OCI-LY1 (cell line): ENCODE measurements around the gene SMAD4.
"Not testable (repeated sequence)": the region's sequence is repeated elsewhere in the genome, so short reads cannot be mapped to it uniquely, and the experiment has no call there.

ENCODE experiments used
- H2AFZ ChIP-seq: fragments of 200-600 bp; sonication (generic), shearing (Covaris generic); 2 replicates; pipeline ENCODE4 v1.6.0; 2014; ENCODE audit warnings: antibody characterized with exemption, mild to moderate bottlenecking, low read length
- H3F3A ChIP-seq: fragments of 200-600 bp; sonication (generic), shearing (Covaris generic); 2 replicates; pipeline ENCODE4 v1.6.0; 2014; ENCODE audit warnings: mild to moderate bottlenecking, antibody characterized with exemption, low read length, moderate library complexity; ENCODE audit not compliant: insufficient read depth
- H3K27ac ChIP-seq: fragments of 200-600 bp; sonication (generic); 2 replicates; pipeline ENCODE4 v1.5.1; 2014; ENCODE audit warnings: low read length, mixed run types, mild to moderate bottlenecking, low read depth; ENCODE audit not compliant: poor library complexity, severe bottlenecking
- H3K27me3 ChIP-seq: fragments of 200-600 bp; sonication (generic); 2 replicates; pipeline ENCODE4 v1.6.0; 2014; ENCODE audit warnings: antibody characterized with exemption, mild to moderate bottlenecking, low read length, moderate library complexity; ENCODE audit not compliant: insufficient read depth
- H3K36me3 ChIP-seq: fragments of 200-600 bp; sonication (generic); 2 replicates; pipeline ENCODE4 v1.6.1; 2014; ENCODE audit warnings: mild to moderate bottlenecking, antibody characterized with exemption, low read length, moderate library complexity, mixed read lengths; ENCODE audit not compliant: insufficient read depth
- H3K4me1 ChIP-seq: fragments of 200-600 bp; sonication (generic); 2 replicates; pipeline ENCODE4 v1.5.1; 2014; ENCODE audit warnings: mild to moderate bottlenecking, low read length, moderate library complexity; ENCODE audit not compliant: insufficient read depth, severe bottlenecking
- H3K4me2 ChIP-seq: fragments of 200-600 bp; sonication (generic), shearing (Covaris generic); 2 replicates; pipeline ENCODE4 v1.6.1; 2014; ENCODE audit warnings: low read length
- H3K4me3 ChIP-seq: fragments of 200-600 bp; sonication (generic); 2 replicates; pipeline ENCODE4 v1.5.1; 2014; ENCODE audit warnings: low read length, low read depth, mild to moderate bottlenecking, mixed read lengths; ENCODE audit not compliant: poor library complexity, severe bottlenecking
- H3K79me2 ChIP-seq: fragments of 200-600 bp; shearing (Covaris generic); 2 replicates; pipeline ENCODE4 v1.6.1; 2016; ENCODE audit warnings: mixed run types, low read length, mixed read lengths; ENCODE audit not compliant: insufficient read depth
- H3K9ac ChIP-seq: fragments of 200-600 bp; sonication (generic), shearing (Covaris generic); 2 replicates; pipeline ENCODE4 v1.6.1; 2014; ENCODE audit warnings: mild to moderate bottlenecking, low read length, mixed read lengths
- H3K9me2 ChIP-seq: fragments of 200-600 bp; sonication (generic), shearing (Covaris generic); 2 replicates; pipeline ENCODE4 v1.6.1; 2014; ENCODE audit warnings: low read depth, mild to moderate bottlenecking, low read length, mixed read lengths
- H3K9me3 ChIP-seq: fragments of 200-600 bp; shearing (Covaris generic); 2 replicates; pipeline ENCODE4 v1.6.1; 2014; ENCODE audit warnings: low read length, mixed read lengths
- H4K20me1 ChIP-seq: fragments of 200-600 bp; sonication (generic), shearing (Covaris generic); 2 replicates; pipeline ENCODE4 v1.6.0; 2016; ENCODE audit warnings: mild to moderate bottlenecking, low read length; ENCODE audit not compliant: insufficient read depth
- CTCF ChIP-seq: fragments of 200-600 bp; sonication (generic), shearing (Covaris generic); IDR thresholded peaks from 2 replicates; pipeline ENCODE4 v1.5.1; 2017; ENCODE audit warnings: mild to moderate bottlenecking, antibody characterized with exemption, low read length, moderate library complexity, mixed read lengths
- EZH2 ChIP-seq: fragments of 200-600 bp; sonication (generic), shearing (Covaris generic); IDR thresholded peaks from 2 replicates; pipeline ENCODE4 v1.8.0; 2017; ENCODE audit warnings: borderline replicate concordance, mixed run types, mild to moderate bottlenecking, antibody characterized with exemption, low read length, moderate library complexity, mixed read lengths

The SMAD4 gene

GRCh38 chr18:50992351-50992762 lies 37.7 kb upstream of the SMAD4 start:
- no peak overlapping the region for H3K27ac ChIP-seq
- no peak overlapping the region for H3K4me3 ChIP-seq
- no peak overlapping the region for H2AFZ ChIP-seq
- no peaks in the 10 kb centered on the region for H3K9me2 ChIP-seq
- no peak for TF ChIP-seq CTCF
- no peak for TF ChIP-seq EZH2
- H3K4me1 ChIP-seq: no peaks in the 10 kb centered on the region
- H3K79me2 ChIP-seq: no peaks in the 10 kb centered on the region
- H3F3A ChIP-seq: no peaks in the 10 kb centered on the region
- no peak overlapping the region for H3K9ac ChIP-seq
- no peaks in the 10 kb centered on the region for H4K20me1 ChIP-seq
- H3K36me3 ChIP-seq: no peaks in the 10 kb centered on the region; the same call in 1 of the 2 replicates
- H3K27me3 ChIP-seq: no peaks in the 10 kb centered on the region
- H3K9me3 ChIP-seq: no peaks in the 10 kb centered on the region
- no peak overlapping the region for H3K4me2 ChIP-seq

- Histone ChIP-seq H3K79me2 (no peaks in the 10 kb centered on the region), H3K4me3 (no peak overlapping the region), H3K27ac (no peak overlapping the region), H3K9me3 (no peaks in the 10 kb centered on the region), H3K27me3 (no peaks in the 10 kb centered on the region), H2AFZ (no peak overlapping the region), H3K9ac (no peak overlapping the region), H3K36me3 (no peaks in the 10 kb centered on the region), H4K20me1 (no peaks in the 10 kb centered on the region), H3F3A (no peaks in the 10 kb centered on the region), H3K4me2 (no peak overlapping the region), H3K9me2 (no peaks in the 10 kb centered on the region), H3K4me1 (no peaks in the 10 kb centered on the region)
- TF ChIP-seq EZH2: no peak
- no peak for TF ChIP-seq CTCF
Measured at GRCh38 chr18:50994031-50994430, 36.0 kb upstream of the SMAD4 start.

GRCh38 chr18:51003174-51003573 lies 26.8 kb upstream of the SMAD4 start:
- not testable (repeated sequence) for H3K9me3 ChIP-seq, H3K27ac ChIP-seq, H3K4me3 ChIP-seq, H3K79me2 ChIP-seq, H3F3A ChIP-seq, H4K20me1 ChIP-seq, H3K9ac ChIP-seq, H3K9me2 ChIP-seq, H3K4me1 ChIP-seq, H3K36me3 ChIP-seq, H2AFZ ChIP-seq, H3K27me3 ChIP-seq, H3K4me2 ChIP-seq

- no peaks in the 10 kb centered on the region for H3K79me2 ChIP-seq
- H3K4me2 ChIP-seq: no peak overlapping the region
- no peaks in the 10 kb centered on the region for H3K27me3 ChIP-seq
- TF ChIP-seq CTCF: no peak
- TF ChIP-seq EZH2: no peak
- no peaks in the 10 kb centered on the region for H3K9me2 ChIP-seq
- H3K9me3 ChIP-seq: no peaks in the 10 kb centered on the region
- H4K20me1 ChIP-seq: no peaks in the 10 kb centered on the region
- no peaks in the 10 kb centered on the region for H3K36me3 ChIP-seq
- H3K4me3 ChIP-seq: no peak overlapping the region
- H3K4me1 ChIP-seq: no peaks in the 10 kb centered on the region
- H3F3A ChIP-seq: no peaks in the 10 kb centered on the region
- H3K27ac ChIP-seq: no peak overlapping the region
- no peak overlapping the region for H3K9ac ChIP-seq
- no peak overlapping the region for H2AFZ ChIP-seq
Measured at GRCh38 chr18:51006061-51006818, 23.8 kb upstream of the SMAD4 start.
